Measurements from ENCODE around the gene TBC1D12. TPM values are rescaled to one million over a fixed set of nuclear protein-coding genes. Genes with fewer than 3 reads are reported as not detected.
A peak's percentile ranks its signal among the peaks of the same experiment; 100 is the strongest.

The TBC1D12 gene
- total and polyA plus RNA-seq, 2 donors (not counting 3 experiments of a cell fraction or from before 2014, with no cell fraction given) = 2.9 to 7.3 TPM

DNA sequence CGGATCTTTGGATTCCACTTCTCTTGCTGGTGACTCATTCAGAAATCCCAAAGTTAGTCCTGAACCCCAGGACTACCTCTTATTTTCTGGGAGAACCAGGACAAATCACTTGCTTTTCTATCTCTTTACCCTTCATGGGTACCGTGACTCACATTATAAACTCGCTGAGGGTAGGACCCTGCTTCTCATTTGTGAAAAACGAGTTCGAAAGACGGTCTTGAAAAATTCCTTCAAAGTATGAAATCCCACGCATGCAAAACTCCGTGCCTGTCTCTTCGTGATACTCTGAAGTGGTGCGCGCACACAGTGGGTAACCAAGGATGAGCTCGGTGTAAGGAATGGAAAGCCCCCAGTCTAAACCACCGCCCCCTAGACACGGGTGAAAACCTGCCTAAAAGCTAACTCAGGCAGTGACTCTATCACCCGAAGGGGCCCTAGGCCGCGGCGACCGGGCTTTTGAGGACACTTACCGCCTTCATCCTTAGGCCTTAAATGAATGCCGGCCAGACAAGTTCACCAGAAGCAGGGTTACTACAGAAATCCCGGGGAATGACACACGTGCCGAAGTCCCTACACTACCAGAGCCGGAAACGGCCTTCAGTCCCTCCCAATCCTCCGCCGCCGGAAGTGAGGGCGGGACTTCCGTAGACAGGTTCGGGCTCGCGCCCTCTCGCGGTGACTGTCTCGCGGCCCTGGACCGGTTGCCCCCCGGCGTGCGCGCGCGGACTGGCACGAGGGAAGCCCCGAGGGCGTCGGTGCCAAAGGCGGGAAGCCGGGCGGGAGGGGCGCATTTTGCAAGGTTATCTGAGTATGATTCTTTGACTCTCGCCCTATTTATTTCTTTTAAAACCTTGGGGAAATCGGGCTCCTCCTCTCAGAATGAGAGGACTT lies 39.7 kb upstream of the TBC1D12 start, which contains the start of gene NOC3L:
NOC3L (minus strand) TSS at position 580 of the 891 bp plus-strand sequence; CDS start at position 479, 101 bp downstream.
- intact Hi-C loops (cut with micrococcal nuclease) = loop anchor here (1.0 to 5.0 kb wide), 4 partner anchors 40 to 542 kb away; partner anchors contain the start of genes HELLS and TBC1D12
- Histone ChIP-seq H4K20me1 (replicated peaks; ENCODE audit: control insufficient read depth, extremely low read depth, insufficient read depth, low read length) (no peaks in the 10 kb centered on the region), H3K9ac (replicated peaks; ENCODE audit: extremely low read depth, insufficient read depth, low read length) (peak within 1 kb of the TSS; percentile 83), H3K36me3 (ENCODE audit: control insufficient read depth in 2 of 2, extremely low read depth in 1 of 2, insufficient read depth in 2 of 2, low read length in 2 of 2) (no peaks in the 10 kb centered on the region), H3K9me1 (replicated peaks; ENCODE audit: control insufficient read depth, extremely low read depth, insufficient read depth, low read length) (no peaks in the 10 kb centered on the region), H3K4me2 (ENCODE audit: insufficient read depth, low read length) (peak within 1 kb of the TSS; percentile 94), H3K79me2 (ENCODE audit: control insufficient read depth, insufficient read depth, low read length) (peaks cover 31% of the 10 kb centered on the region), H3K9me3 (replicated peaks; ENCODE audit: control insufficient read depth, insufficient read depth, low read length) (no peaks in the 10 kb centered on the region), H3K4me3 (replicated peaks in 1 of 3; ENCODE audit: insufficient read depth in 1 of 3, low read depth in 1 of 3, low read length in 3 of 3) (peak within 1 kb of the TSS; percentile 46 to 87 (median 74)), H3K27me3 (ENCODE audit: control insufficient read depth in 2 of 2, insufficient read depth in 2 of 2, low read length in 2 of 2) (peaks cover 3 to 7% of the 10 kb centered on the region in 2 experiments), H3K4me1 (ENCODE audit: control insufficient read depth, extremely low read depth, insufficient read depth, low read length) (peaks cover 14% of the 10 kb centered on the region), H2AFZ (ENCODE audit: low read depth, low read length) (peak within 1 kb of the TSS; percentile 81), H3K27ac (ENCODE audit: insufficient read depth, low read depth, low read length) (peak within 1 kb of the TSS; percentile 37)
- DNase-seq (ENCODE audit: low read depth, low spot score) = peak; percentile 92
- dilution Hi-C loops (cut with MboI; ENCODE audit: extremely low pct_ligation_motif_present, low sequenced_read_pairs) = no loop called here
- BruUV-seq (replicated peaks) = TSS peak; percentile 81
- peak; percentile 95 for FAIRE-seq
- no peak for TF ChIP-seq FOS (IDR thresholded peaks at IDR 0.05; ENCODE audit: borderline replicate concordance, insufficient read depth, low read length)
- TF ChIP-seq, protein P1, sequence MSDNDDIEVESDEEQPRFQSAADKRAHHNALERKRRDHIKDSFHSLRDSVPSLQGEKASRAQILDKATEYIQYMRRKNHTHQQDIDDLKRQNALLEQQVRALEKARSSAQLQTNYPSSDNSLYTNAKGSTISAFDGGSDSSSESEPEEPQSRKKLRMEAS (IDR thresholded peaks at IDR 0.05; ENCODE audit: insufficient read depth, insufficient read length) = peak; percentile 90
- no peak for TF ChIP-seq EZH2 (IDR thresholded peaks at IDR 0.05; ENCODE audit: borderline replicate concordance, low read depth, low read length, severe bottlenecking)
- TF ChIP-seq POLR2AphosphoS5 (IDR thresholded peaks at IDR 0.05; ENCODE audit: insufficient read depth, low read depth, low read length) = peak; percentile 92
- TF ChIP-seq JUN (IDR thresholded peaks at IDR 0.05; ENCODE audit: borderline replicate concordance, insufficient read depth, insufficient read length, low read depth) = no peak
- TF ChIP-seq, protein P2, sequence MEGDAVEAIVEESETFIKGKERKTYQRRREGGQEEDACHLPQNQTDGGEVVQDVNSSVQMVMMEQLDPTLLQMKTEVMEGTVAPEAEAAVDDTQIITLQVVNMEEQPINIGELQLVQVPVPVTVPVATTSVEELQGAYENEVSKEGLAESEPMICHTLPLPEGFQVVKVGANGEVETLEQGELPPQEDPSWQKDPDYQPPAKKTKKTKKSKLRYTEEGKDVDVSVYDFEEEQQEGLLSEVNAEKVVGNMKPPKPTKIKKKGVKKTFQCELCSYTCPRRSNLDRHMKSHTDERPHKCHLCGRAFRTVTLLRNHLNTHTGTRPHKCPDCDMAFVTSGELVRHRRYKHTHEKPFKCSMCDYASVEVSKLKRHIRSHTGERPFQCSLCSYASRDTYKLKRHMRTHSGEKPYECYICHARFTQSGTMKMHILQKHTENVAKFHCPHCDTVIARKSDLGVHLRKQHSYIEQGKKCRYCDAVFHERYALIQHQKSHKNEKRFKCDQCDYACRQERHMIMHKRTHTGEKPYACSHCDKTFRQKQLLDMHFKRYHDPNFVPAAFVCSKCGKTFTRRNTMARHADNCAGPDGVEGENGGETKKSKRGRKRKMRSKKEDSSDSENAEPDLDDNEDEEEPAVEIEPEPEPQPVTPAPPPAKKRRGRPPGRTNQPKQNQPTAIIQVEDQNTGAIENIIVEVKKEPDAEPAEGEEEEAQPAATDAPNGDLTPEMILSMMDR (IDR thresholded peaks at IDR 0.05; ENCODE audit: extremely low read depth in 1 of 2, insufficient read depth in 1 of 2, low read depth in 1 of 2, low read length in 2 of 2) = peak; percentile 75
- peak; percentile 85 for TF ChIP-seq MYC (IDR thresholded peaks at IDR 0.05; ENCODE audit: low read depth, low read length)
- TF ChIP-seq GATA2 (IDR thresholded peaks at IDR 0.05; ENCODE audit: insufficient read depth, insufficient read length, low read depth, low read length) = no peak
- peak; percentile 90 for TF ChIP-seq POLR2A (IDR thresholded peaks at IDR 0.05; ENCODE audit: low read depth, low read length)
- POLR2A ChIA-PET = no interaction called here
- CTCF ChIA-PET = interaction anchor here (1.0 to 3.5 kb wide), 8 partner anchors 9 to 541 kb away, joined by 3 to 44 read pairs (median 4); partner anchors contain the start of gene TBC1D12

Data from endothelial cell of umbilical vein (primary cell).